OCI-LY1 (cell line): ENCODE results near the gene SLC23A2.

Experiments used
- H2AFZ ChIP-seq: fragments of 200-600 bp; sonication (generic), shearing (Covaris generic); 2 replicates; pipeline ENCODE4 v1.6.0; 2014; ENCODE audit warnings: antibody characterized with exemption, mild to moderate bottlenecking, low read length
- H3F3A ChIP-seq: fragments of 200-600 bp; sonication (generic), shearing (Covaris generic); 2 replicates; pipeline ENCODE4 v1.6.0; 2014; ENCODE audit warnings: mild to moderate bottlenecking, antibody characterized with exemption, low read length, moderate library complexity; ENCODE audit not compliant: insufficient read depth
- H3K27ac ChIP-seq: fragments of 200-600 bp; sonication (generic); 2 replicates; pipeline ENCODE4 v1.5.1; 2014; ENCODE audit warnings: low read length, mixed run types, mild to moderate bottlenecking, low read depth; ENCODE audit not compliant: poor library complexity, severe bottlenecking
- H3K27me3 ChIP-seq: fragments of 200-600 bp; sonication (generic); 2 replicates; pipeline ENCODE4 v1.6.0; 2014; ENCODE audit warnings: antibody characterized with exemption, mild to moderate bottlenecking, low read length, moderate library complexity; ENCODE audit not compliant: insufficient read depth
- H3K36me3 ChIP-seq: fragments of 200-600 bp; sonication (generic); 2 replicates; pipeline ENCODE4 v1.6.1; 2014; ENCODE audit warnings: mild to moderate bottlenecking, antibody characterized with exemption, low read length, moderate library complexity, mixed read lengths; ENCODE audit not compliant: insufficient read depth
- H3K4me1 ChIP-seq: fragments of 200-600 bp; sonication (generic); 2 replicates; pipeline ENCODE4 v1.5.1; 2014; ENCODE audit warnings: mild to moderate bottlenecking, low read length, moderate library complexity; ENCODE audit not compliant: insufficient read depth, severe bottlenecking
- H3K4me2 ChIP-seq: fragments of 200-600 bp; sonication (generic), shearing (Covaris generic); 2 replicates; pipeline ENCODE4 v1.6.1; 2014; ENCODE audit warnings: low read length
- H3K4me3 ChIP-seq: fragments of 200-600 bp; sonication (generic); 2 replicates; pipeline ENCODE4 v1.5.1; 2014; ENCODE audit warnings: low read length, low read depth, mild to moderate bottlenecking, mixed read lengths; ENCODE audit not compliant: poor library complexity, severe bottlenecking
- H3K79me2 ChIP-seq: fragments of 200-600 bp; shearing (Covaris generic); 2 replicates; pipeline ENCODE4 v1.6.1; 2016; ENCODE audit warnings: mixed run types, low read length, mixed read lengths; ENCODE audit not compliant: insufficient read depth
- H3K9ac ChIP-seq: fragments of 200-600 bp; sonication (generic), shearing (Covaris generic); 2 replicates; pipeline ENCODE4 v1.6.1; 2014; ENCODE audit warnings: mild to moderate bottlenecking, low read length, mixed read lengths
- H3K9me2 ChIP-seq: fragments of 200-600 bp; sonication (generic), shearing (Covaris generic); 2 replicates; pipeline ENCODE4 v1.6.1; 2014; ENCODE audit warnings: low read depth, mild to moderate bottlenecking, low read length, mixed read lengths
- H3K9me3 ChIP-seq: fragments of 200-600 bp; shearing (Covaris generic); 2 replicates; pipeline ENCODE4 v1.6.1; 2014; ENCODE audit warnings: low read length, mixed read lengths
- H4K20me1 ChIP-seq: fragments of 200-600 bp; sonication (generic), shearing (Covaris generic); 2 replicates; pipeline ENCODE4 v1.6.0; 2016; ENCODE audit warnings: mild to moderate bottlenecking, low read length; ENCODE audit not compliant: insufficient read depth
- CTCF ChIP-seq: fragments of 200-600 bp; sonication (generic), shearing (Covaris generic); IDR thresholded peaks from 2 replicates; pipeline ENCODE4 v1.5.1; 2017; ENCODE audit warnings: mild to moderate bottlenecking, antibody characterized with exemption, low read length, moderate library complexity, mixed read lengths
- EZH2 ChIP-seq: fragments of 200-600 bp; sonication (generic), shearing (Covaris generic); IDR thresholded peaks from 2 replicates; pipeline ENCODE4 v1.8.0; 2017; ENCODE audit warnings: borderline replicate concordance, mixed run types, mild to moderate bottlenecking, antibody characterized with exemption, low read length, moderate library complexity, mixed read lengths

The SLC23A2 gene

DNA sequence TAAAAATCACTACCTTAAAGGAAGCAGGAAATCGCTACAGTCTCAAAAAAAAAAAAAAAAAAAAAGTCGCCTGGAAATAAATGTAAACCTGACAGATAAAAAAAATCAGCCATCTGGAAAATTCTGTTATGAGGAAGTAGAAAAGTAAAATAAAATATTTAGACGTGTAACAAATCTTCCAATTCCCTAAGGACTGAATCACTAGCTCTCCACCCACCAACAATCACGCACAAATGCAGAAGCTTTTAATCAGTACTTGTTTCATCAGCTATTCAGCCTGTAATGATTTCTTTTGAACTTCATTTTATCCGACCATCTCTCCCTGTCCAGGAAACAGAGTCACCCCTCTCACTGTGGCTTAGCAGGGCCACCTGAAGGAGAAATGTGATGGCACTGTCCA is 59.0 kb downstream of the SLC23A2 start:
- Histone ChIP-seq H3K27me3 (no peaks in the 10 kb centered on the region), H3K9me2 (no peaks in the 10 kb centered on the region), H3K79me2 (peaks cover 57% of the 10 kb centered on the region), H3K4me3 (no peak overlapping the region), H3F3A (no peaks in the 10 kb centered on the region), H3K4me2 (no peak overlapping the region; the same call in 1 of the 2 replicates), H3K36me3 (peaks cover 47% of the 10 kb centered on the region; the same call in 1 of the 2 replicates), H3K27ac (peak overlapping the region; percentile 47), H4K20me1 (no peaks in the 10 kb centered on the region), H2AFZ (no peak overlapping the region), H3K9ac (peak overlapping the region; percentile 18; the same call in 1 of the 2 replicates), H3K9me3 (no peaks in the 10 kb centered on the region), H3K4me1 (peaks cover 29% of the 10 kb centered on the region)
- TF ChIP-seq EZH2 (no peak), CTCF (no peak)

DNA sequence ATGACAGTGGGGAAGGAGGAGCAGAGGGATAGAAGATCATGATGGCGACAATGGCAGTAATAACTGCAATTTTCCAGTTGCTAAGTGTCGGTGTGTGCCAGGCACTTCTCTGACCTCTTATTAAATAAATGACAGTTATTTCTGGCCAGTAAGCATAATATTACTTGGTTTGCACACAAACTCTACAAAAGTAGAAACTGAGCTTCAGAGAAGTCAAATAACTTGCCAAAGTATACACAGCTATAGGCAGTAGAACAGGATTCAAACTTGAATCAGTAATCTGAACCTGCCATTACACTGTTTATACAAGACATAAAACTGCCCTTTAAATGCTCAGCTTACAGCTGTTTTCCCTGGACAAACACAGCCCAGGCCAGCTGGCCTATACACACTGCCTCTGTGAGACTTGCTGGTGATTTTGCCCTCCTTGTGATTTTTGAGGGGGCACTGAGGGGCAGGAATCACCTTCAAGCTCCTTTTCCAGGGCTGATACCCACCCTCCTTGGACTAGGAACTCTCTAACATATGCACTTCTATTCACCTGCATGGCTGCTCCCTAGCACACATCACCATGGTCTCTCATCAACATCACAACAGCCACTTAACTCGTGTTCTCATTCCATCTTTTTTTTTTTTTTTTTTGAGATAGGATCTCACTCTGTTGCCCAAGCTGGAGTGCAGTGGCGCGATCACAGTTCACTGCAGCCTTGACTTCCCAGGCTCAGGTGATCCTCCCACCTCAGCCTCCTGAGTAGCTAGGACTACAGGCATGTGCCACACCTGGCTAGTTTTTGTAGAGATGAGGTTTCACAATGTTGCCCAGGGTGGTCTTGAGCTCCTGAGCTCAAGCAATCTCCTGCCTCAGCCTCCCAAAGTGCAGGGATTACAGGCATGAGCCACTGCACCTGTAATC is 63.6 kb downstream of the SLC23A2 start:
- H3K27me3 ChIP-seq, result no peaks in the 10 kb centered on the region
- H3K9me2 ChIP-seq, result no peaks in the 10 kb centered on the region
- H4K20me1 ChIP-seq, result no peaks in the 10 kb centered on the region
- H3K4me3 ChIP-seq, result no peak overlapping the region
- no peak overlapping the region for H3K9ac ChIP-seq
- TF ChIP-seq CTCF (no peak), EZH2 (no peak)
- H3K27ac ChIP-seq, result no peak overlapping the region
- H3K4me1 ChIP-seq, result peaks cover 9% of the 10 kb centered on the region
- H3F3A ChIP-seq, result no peaks in the 10 kb centered on the region
- no peak overlapping the region for H2AFZ ChIP-seq
- H3K79me2 ChIP-seq, result peaks cover 64% of the 10 kb centered on the region
- H3K9me3 ChIP-seq, result no peaks in the 10 kb centered on the region
- H3K36me3 ChIP-seq, result peaks cover 45% of the 10 kb centered on the region; the same call in 1 of the 2 replicates
- H3K4me2 ChIP-seq, result no peak overlapping the region

GRCh38 chr20:4936851-4937406 is 64.4 kb downstream of the SLC23A2 start:
- Histone ChIP-seq H3K4me2 (no peak overlapping the region), H3K4me3 (no peak overlapping the region), H3F3A (no peaks in the 10 kb centered on the region), H3K36me3 (peaks cover 53% of the 10 kb centered on the region), H3K9me2 (no peaks in the 10 kb centered on the region), H3K27me3 (no peaks in the 10 kb centered on the region), H3K79me2 (peaks cover 57% of the 10 kb centered on the region), H3K9me3 (no peaks in the 10 kb centered on the region), H4K20me1 (no peaks in the 10 kb centered on the region), H2AFZ (no peak overlapping the region), H3K4me1 (peaks cover 2% of the 10 kb centered on the region), H3K9ac (no peak overlapping the region), H3K27ac (no peak overlapping the region)
- TF ChIP-seq EZH2 (no peak), CTCF (no peak)
